GM19043 (cell line): ENCODE data around the gene NOMO2.
"Not testable (repeated sequence)": the region's sequence is repeated elsewhere in the genome, so short reads cannot be mapped to it uniquely, and the experiment has no call there.

Experiments
- ATAC-seq: cut with Tn5 transposase; IDR thresholded peaks from one replicate; pipeline ENCODE4 v1.9.1; 2021; ENCODE audit warnings: low read depth; ENCODE audit not compliant: unreplicated experiment

NOMO2 gene

GRCh38 chr16:18575945-18576344, 14.0 kb upstream of the NOMO2 start:
- not testable (repeated sequence) for ATAC-seq

DNA sequence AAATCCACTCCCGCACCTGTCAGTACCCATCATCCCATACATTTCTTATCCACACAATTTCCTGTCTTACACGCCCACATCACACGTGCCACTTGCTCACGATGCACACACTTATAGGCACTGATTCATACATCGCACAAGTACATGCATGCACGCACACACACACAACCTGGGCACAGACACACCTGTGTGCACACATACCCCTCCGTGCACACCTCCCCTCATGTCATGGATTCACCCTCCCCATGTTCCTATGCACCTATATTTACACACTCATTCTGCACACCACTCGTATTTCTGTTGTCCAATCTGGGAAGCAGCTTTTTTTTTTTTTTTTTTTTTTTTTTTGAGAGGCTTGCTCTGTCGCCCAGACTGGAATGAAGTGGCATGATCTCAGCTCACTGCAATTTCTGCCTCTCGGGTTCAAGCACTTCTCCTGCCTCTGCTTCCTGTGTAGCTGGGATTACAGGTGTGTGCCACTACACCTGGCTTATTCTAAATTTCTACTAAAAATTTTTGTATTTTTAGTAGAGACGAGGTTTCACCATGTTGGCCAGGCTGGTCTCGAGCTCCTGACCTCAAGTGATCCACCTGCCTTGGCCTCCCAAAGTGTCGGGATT, 13.5 kb upstream of the NOMO2 start:
- not testable (repeated sequence) for ATAC-seq

DNA sequence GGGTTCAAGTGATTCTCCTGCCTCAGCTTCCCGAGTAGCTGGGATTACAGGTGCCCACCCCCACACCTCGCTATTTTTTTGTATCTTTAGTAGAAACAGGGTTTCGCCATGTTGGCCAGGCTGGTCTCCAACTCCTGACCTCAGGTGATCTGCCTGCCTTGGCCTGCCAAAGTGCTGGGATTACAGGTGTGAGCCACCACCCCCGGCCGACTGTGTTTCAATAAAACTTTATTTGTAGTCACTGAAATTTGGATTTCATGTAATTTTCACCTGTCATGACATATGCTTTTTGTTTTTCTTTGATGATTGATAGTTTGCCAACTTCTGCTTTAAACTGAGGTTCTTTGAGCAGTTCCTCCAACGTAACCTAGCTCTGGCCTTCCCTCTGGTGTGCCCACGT, 12.0 kb upstream of the NOMO2 start:
- not testable (repeated sequence) for ATAC-seq

GRCh38 chr16:18572973-18573372, 11.1 kb upstream of the NOMO2 start:
- not testable (repeated sequence) for ATAC-seq

- not testable (repeated sequence) for ATAC-seq
Observed at GRCh38 chr16:18571307-18571850, 9.5 kb upstream of the NOMO2 start.

GRCh38 chr16:18570529-18571306, 8.8 kb upstream of the NOMO2 start:
- not testable (repeated sequence) for ATAC-seq

DNA sequence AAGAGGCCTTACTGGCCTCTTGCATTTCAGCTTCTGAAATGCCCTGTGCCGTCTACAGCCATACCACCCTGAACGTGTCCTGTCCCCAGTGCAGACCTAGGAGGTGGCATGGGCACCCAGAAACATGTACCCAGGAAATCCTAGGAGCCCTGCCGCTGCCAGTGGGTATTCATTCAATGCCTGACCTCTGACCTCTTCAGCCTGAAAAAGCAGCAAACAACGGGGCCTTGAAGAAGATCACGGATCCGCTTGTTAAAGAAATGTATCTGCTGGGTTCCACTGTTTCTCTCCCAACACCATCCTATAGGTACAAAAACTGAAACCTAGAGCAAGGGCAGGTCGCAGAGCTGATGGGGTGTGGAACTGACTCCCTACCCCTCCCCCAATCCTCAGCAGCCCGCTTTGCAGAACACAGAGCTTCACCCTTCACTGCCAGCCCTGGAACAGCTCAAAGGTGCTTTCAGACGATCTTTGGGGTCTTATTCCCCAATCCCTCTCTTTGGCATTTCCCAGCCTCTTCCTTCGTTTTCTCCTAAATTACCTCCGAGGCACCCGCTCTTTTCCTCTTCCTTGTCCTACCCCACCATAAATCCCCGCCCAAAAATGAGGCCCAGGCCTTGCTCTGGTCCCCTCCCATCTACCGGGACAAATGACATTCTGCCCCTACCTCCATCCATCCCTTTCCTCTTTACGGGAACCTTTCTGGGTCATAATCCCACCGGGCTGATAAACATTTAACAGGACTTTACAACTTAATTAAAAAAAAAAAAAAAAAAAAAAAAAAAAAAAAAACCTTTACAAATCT, 1.3 kb downstream of the NOMO2 start:
- not testable (repeated sequence) for ATAC-seq

GRCh38 chr16:18553671-18554070, 8.2 kb downstream of the NOMO2 start:
- not testable (repeated sequence) for ATAC-seq

DNA sequence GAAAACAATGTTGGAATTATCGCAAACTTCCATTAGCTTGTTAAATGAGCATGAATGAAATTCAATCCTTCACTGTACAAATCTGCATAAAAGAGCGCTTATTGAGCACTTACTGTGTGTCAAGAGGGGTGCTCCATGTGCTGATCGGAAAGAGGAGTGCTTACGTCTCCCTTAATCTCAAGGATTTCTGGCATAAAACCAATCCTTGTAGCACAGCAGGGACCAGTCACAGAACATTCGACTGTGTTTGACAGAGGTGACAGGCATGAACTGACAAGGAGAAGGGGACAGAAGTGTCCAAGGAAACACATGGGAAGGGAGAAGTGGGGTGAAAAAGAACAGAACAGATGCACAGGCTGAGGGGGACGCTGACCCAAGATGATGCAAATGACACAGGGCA, 14.5 kb downstream of the NOMO2 start:
- ATAC-seq: not testable (repeated sequence)

GRCh38 chr16:18546853-18547252, 15.0 kb downstream of the NOMO2 start:
- not testable (repeated sequence) for ATAC-seq

DNA sequence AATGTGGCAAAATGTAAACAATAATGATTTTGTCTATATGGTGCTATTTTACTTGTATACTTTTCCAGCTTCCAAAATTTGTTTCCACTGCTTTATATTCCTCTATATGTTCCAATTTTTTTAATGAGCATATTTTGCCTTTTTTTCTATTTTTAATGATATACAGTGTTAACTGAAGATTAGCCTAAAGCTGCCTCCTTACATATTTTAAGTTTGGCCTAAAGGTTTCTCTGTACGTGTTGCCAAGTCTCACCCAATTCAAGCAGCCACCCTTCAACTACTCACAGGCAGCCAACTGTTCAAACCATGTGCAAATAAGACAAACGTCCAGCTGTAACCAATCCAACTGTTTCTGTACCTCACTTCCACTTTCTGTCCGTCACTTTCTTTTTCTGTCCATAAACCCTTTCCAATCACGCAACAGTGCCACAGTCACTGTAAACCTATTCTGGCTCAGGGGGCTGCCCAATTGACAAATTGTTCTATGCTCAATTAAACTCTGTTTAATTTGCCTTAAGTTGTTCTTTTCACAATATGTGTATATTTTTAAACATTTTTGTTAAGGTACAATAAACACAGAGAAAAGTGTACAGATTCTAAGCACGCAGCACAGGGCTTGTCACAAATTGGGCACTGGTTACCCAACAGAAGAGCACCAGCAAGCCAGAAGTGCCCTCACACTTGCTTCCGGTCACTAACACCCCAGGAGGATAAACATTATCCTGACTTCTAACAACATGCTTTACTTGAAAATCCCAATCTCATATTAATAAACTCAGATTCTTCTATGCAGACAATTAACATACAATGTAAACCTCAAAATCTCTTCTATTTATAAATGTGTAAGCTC, 17.4 kb downstream of the NOMO2 start:
- ATAC-seq: peak; percentile 61

GRCh38 chr16:18541912-18542311, 20.0 kb downstream of the NOMO2 start:
- not testable (repeated sequence) for ATAC-seq

GRCh38 chr16:18537004-18537403, 24.9 kb downstream of the NOMO2 start:
- ATAC-seq: not testable (repeated sequence)

DNA sequence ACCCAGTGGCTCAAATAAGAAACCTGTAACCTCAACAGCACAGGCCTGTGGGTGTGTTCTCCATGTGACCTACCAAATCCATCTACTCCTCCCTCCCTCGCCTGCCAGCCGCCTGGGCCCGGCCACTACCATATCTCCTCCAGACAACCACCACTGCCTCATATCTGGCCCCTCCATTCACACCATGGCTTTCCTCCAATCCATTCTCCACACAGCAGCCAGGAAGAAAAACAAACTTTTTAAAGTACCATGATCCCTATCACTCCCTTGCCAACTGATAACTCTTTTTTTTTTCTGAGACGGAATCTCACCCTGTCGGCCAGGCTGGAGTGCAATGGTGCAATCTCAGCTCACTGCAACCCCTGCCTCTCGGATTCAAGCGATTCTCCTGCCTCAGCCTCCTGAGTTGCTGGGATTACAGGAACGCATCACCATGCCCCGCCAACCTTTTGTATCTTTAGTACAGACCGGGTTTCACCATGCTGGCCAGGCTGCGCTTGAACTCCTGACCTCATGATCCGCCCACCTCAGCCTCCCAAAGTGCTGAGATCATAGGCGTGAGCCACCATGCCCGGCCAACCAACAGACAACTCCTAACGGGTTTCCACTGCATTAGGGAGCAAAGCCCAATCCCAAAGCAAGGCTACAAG, 26.3 kb downstream of the NOMO2 start:
- ATAC-seq: not testable (repeated sequence)

DNA sequence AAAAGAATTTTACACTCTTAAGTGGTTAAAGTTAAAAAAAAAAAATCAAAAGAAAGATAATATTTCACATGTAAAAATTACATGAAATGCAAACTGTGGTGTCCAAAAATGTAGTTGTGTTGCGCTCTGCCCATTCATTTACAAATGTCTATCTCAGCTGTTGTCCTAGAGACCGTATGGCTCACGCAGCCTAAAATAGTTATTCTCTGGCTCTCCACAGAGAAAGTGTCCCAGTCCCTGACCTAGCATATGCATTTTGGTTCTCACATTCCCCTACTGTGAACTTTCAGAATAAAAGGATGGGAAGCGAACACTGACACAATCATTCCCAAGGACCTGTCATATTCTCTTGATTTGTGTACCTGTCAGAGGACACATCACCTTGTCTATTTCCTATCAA, 27.6 kb downstream of the NOMO2 start:
- not testable (repeated sequence) for ATAC-seq

DNA sequence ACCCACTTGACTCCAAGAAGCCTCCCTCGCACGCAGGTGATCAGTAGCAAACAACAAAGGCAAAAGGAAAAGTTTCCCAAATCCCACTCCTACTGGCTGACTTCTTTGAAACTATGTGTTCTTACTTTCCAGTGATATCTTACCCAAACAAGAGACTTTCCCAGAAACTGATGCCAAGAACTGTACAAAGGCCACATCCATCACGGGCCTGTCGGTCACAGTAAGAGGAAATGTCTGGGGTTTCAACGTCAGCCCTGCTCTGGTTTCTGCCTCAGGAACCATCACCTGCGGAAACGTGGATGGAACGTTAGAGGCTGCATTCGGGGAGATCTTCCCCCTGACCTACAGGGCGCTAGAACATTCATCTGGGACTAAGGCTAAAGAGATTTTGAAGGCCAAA, 30.6 kb downstream of the NOMO2 start:
- ATAC-seq: not testable (repeated sequence)

- ATAC-seq: not testable (repeated sequence)
Observed at GRCh38 chr16:18530329-18530728, 31.6 kb downstream of the NOMO2 start.

- ATAC-seq: not testable (repeated sequence)
Observed at GRCh38 chr16:18526547-18526946, 35.4 kb downstream of the NOMO2 start.

GRCh38 chr16:18525882-18526482, 35.9 kb downstream of the NOMO2 start:
- ATAC-seq: not testable (repeated sequence)
